Sigmoid colon (tissue), 4 donors: ENCODE measurements around the gene DNAJC30.

Source experiments
- POLR2AphosphoS5 ChIP-seq, 4 donors: sonication (generic); formaldehyde crosslinking; IDR thresholded peaks; one replicate each; pipeline ENCODE4 v1.6.1; 2017; ENCODE audit warnings: antibody characterized with exemption in 4 of 4
- TF ChIP-seq, protein P1 (sequence below), 4 experiments: fragments of 450-650 bp in 3 of 4; fragments of 200-600 bp in 1 of 4; IDR thresholded peaks; one replicate each; pipeline ENCODE4 v1.5.1; 2016 to 2019; ENCODE audit warnings: antibody characterized with exemption in 4 of 4, mild to moderate bottlenecking in 3 of 4, moderate library complexity in 2 of 4

DNA sequence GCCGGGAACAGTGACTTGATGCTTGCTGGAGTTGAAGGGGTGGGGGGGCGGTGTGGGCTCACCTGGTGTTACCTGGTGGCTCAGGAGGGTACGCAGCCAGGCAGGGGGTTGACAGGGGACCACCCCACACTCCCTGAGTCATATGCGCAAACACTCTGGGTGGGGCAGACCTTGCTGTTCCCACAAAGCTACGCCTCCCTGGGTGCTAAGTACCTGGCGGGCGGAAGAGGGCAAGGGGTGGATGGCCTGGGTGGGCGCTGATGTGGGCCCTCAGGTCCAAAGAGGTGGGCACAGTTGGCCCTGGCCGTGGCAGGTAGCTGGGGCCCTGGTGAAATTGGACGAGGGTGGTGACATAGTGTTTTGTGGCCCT is 22.3 kb upstream of the DNAJC30 start:
- TF ChIP-seq, protein P1, sequence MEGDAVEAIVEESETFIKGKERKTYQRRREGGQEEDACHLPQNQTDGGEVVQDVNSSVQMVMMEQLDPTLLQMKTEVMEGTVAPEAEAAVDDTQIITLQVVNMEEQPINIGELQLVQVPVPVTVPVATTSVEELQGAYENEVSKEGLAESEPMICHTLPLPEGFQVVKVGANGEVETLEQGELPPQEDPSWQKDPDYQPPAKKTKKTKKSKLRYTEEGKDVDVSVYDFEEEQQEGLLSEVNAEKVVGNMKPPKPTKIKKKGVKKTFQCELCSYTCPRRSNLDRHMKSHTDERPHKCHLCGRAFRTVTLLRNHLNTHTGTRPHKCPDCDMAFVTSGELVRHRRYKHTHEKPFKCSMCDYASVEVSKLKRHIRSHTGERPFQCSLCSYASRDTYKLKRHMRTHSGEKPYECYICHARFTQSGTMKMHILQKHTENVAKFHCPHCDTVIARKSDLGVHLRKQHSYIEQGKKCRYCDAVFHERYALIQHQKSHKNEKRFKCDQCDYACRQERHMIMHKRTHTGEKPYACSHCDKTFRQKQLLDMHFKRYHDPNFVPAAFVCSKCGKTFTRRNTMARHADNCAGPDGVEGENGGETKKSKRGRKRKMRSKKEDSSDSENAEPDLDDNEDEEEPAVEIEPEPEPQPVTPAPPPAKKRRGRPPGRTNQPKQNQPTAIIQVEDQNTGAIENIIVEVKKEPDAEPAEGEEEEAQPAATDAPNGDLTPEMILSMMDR (IDR thresholded peaks at IDR 0.05): no peak
- no peak for TF ChIP-seq POLR2AphosphoS5 (IDR thresholded peaks at IDR 0.05)
